Pancreas (tissue), 10 donors: ENCODE measurements around the gene RNASE8. TPM values are rescaled to one million over a fixed set of nuclear protein-coding genes. Genes with fewer than 3 reads are reported as not detected.
A peak's percentile ranks its signal among the peaks of the same experiment; 100 is the strongest.

ENCODE experiments used
- ATAC-seq, 4 donors: fragments of 200-7000 bp; cut with Tn5 transposase; one replicate each; pipeline versions ENCODE4 v1.8.0 to v1.9.1; 2020; ENCODE audit warnings: mild to moderate bottlenecking in 4 of 4, moderate library complexity in 4 of 4
- DNase-seq, 6 donors: peaks; one replicate each; pipeline ENCODE4 v3.0.0-alpha.2; 2020
- FAIRE-seq: peaks from 2 replicates; lab custom pipeline; 2012; peaks lifted over from hg19 to GRCh38; lab: Jason Lieb, UNC
- H3K27ac ChIP-seq, 4 donors: fragments of 200-600 bp; sonication (generic); 1 replicate in 3 of 4; 2 replicates in 1 of 4; pipeline versions ENCODE4 v1.5.0 to v1.8.0; 2020
- H3K27me3 ChIP-seq, 4 donors: fragments of 200-600 bp; one replicate each; pipeline ENCODE4 v1.8.0; 2021
- H3K36me3 ChIP-seq, 3 donors: fragments of 200-600 bp; sonication (generic) in 1 of 3; one replicate each; pipeline versions ENCODE4 v1.5.0 to v1.8.0; 2020 to 2021
- H3K4me1 ChIP-seq, 3 donors: fragments of 200-600 bp; one replicate each; pipeline ENCODE4 v1.8.0; 2021
- H3K4me3 ChIP-seq, 4 donors: fragments of 200-600 bp; sonication (generic) in 2 of 4; one replicate each; pipeline versions ENCODE4 v1.5.0 to v1.8.0; 2020 to 2021
- H3K9me3 ChIP-seq, 4 donors: fragments of 200-600 bp; one replicate each; pipeline ENCODE4 v1.8.0; 2021
- CTCF ChIP-seq, 4 donors: fragments of 200-600 bp; sonication (generic) in 3 of 4; IDR thresholded peaks; one replicate each; pipeline versions ENCODE4 v1.5.0 to v1.8.0; 2021; ENCODE audit warnings: antibody characterized with exemption in 4 of 4
- WGBS, 2 donors: extraction: QIAGEN DNeasy Blood & Tissue Kit; methylation state at CpG; one replicate each; pipeline ENCODE4 v1.1.7; 2013; 5-methylcytosine and 5-hydroxymethylcytosine counted together
- intact Hi-C, 3 donors: fragments of 100-400 bp; cut with DNase I; formaldehyde crosslinking; loops; one replicate each; pipeline versions ENCODE4 v1.11.1 to v1.14.2; 2022
- microRNA-seq, 2 donors: library from miRNA; unstranded; fragments of <30 nt; microRNA quantifications; one replicate each; pipeline versions ENCODE4 to v1.1.0, GENCODE V29; 2019 to 2020
- polyA plus RNA-seq, 2 donors: library from polyadenylated mRNA; stranded (reverse); fragments of 200-250 nt; gene quantifications; one replicate each; pipeline ENCODE4 v1.2.3, GENCODE V29; 2013
- total RNA-seq, 6 donors: library from RNA; stranded (reverse); fragmentation: NEBNext Ultra II Directional in 4 of 6; extraction: Animal tissue kit (Norgen Biotek cat#: 25700) in 4 of 6; gene quantifications; one replicate each; pipeline versions ENCODE4 v1.2.1 to v1.2.4, GENCODE V29; 2021 to 2023
- donor health status: healthy with polysubstance abuse.
- donor health status: DM: no; HTN: no; CAD: no; lungs with moderate emphysema.
- donor health status: DM: no; HTN: no; CAD: no.
- donor health status: control.
- donor health status: control.
- donor health status: Bipolar disorder and iron deficiency.
- donor health status: DM: yes; HTN: yes; CAD: no.
- donor health status: DM: no; HTN: no; CAD: no.
- donor health status: DM: no; HTN: no; CAD: no.
- donor health status: DM: yes; HTN: yes; CAD: no.

RNASE8 gene
- total and polyA plus RNA-seq, 8 donors = not detected

DNA sequence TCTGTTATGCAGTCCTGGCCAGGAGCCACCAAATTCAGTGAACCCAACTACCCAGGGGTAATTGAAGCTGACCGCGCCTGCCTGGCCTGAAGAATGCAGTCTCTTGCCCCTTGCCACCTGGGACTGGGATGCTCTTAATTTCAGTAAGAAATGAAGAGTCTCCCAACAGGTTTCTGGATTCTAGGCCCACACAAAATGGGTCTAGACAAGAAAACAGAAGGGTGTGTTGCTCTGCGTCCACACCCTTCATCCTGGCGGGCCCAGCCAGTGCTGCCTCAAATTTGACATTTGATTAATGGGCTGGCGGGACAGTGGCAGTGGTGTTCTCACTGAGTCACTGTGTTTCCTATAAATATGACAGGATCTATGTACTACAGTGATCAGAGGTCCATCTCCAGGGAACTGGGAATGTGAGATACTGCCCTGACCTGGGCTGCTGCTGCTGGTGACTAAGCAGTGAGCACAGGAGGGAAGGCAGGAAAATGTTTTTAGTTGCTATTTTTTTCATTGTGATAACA lies 49.7 kb downstream of the RNASE8 start:
- H3K9me3 ChIP-seq = no peaks in the 10 kb centered on the region
- H3K4me3 ChIP-seq = no peak overlapping the region
- no peaks in the 10 kb centered on the region for H3K36me3 ChIP-seq
- peak overlapping the region in 1 of 4 donors; percentile 98 for H3K27ac ChIP-seq
- no peak for TF ChIP-seq CTCF (IDR thresholded peaks at IDR 0.05)
- DNase-seq (peak in 1 of 6 donors; percentile 24), ATAC-seq (no peak), FAIRE-seq (no peak)
- intact Hi-C loops = no loop called here
- 33 to 43% methylated on average over 5 of the region's 5 CpGs for WGBS, 2 donors
- H3K27me3 ChIP-seq = no peaks in the 10 kb centered on the region
- H3K4me1 ChIP-seq = peaks cover 12 to 30% (median 18%) of the 10 kb centered on the region in 3 donors

Small RNAs within 50 kb of the gene (microRNA-seq; reads per million reads assigned to microRNA genes)
- 0 reads per million in 2 donors for gene MIR6717

Other genes starting within 250 kb of the RNASE8 start
- gene RNASE3, start 166.4 kb upstream of the RNASE8 start, total RNA-seq = not detected
- not detected for gene RNASE3, start 166.4 kb upstream of the RNASE8 start, polyA plus RNA-seq
- gene RNASE2, start 102.3 kb upstream of the RNASE8 start, total RNA-seq = 1 to 10 TPM in 2 of 6 donors, under 1 TPM in 3, not detected in 1; 0.28 to 1.3 (median 0.72) TPM
- under 1 TPM; 0.27 to 0.45 TPM for gene RNASE2, start 102.3 kb upstream of the RNASE8 start, polyA plus RNA-seq
- 10 to 100 TPM; 19.0 to 34.1 (median 25.6) TPM for gene METTL17, start 67.8 kb upstream of the RNASE8 start, total RNA-seq
- gene METTL17, start 67.8 kb upstream of the RNASE8 start, polyA plus RNA-seq = 100 to 1,000 TPM in 1 of 2 donors, 10 to 100 TPM in 1; 61.2 to 103 TPM
- not detected for gene SLC39A2, start 58.5 kb upstream of the RNASE8 start, total RNA-seq
- gene SLC39A2, start 58.5 kb upstream of the RNASE8 start, polyA plus RNA-seq = under 1 TPM in 1 of 2 donors, not detected in 1; 0.09 TPM
- gene NDRG2, start 32.8 kb upstream of the RNASE8 start, total RNA-seq = 10 to 100 TPM; 37.5 to 75.4 (median 47.4) TPM
- gene NDRG2, start 32.8 kb upstream of the RNASE8 start, polyA plus RNA-seq = 100 to 1,000 TPM; 104 to 159 TPM
- under 1 TPM in 1 of 6 donors, not detected in 5; 0.23 TPM for gene TPPP2, start 27.6 kb upstream of the RNASE8 start, total RNA-seq
- under 1 TPM; 0.46 to 0.59 TPM for gene TPPP2, start 27.6 kb upstream of the RNASE8 start, polyA plus RNA-seq
- under 1 TPM in 2 of 6 donors, not detected in 4; 0.08 to 0.12 TPM for gene RNASE13, start 23.0 kb upstream of the RNASE8 start, total RNA-seq
- under 1 TPM; 0.15 to 0.23 TPM for gene RNASE13, start 23.0 kb upstream of the RNASE8 start, polyA plus RNA-seq
- under 1 TPM in 4 of 6 donors, not detected in 2; 0.23 to 0.78 (median 0.28) TPM for gene RNASE7, start 15.5 kb upstream of the RNASE8 start, total RNA-seq
- gene RNASE7, start 15.5 kb upstream of the RNASE8 start, polyA plus RNA-seq = under 1 TPM in 1 of 2 donors, not detected in 1; 0.11 TPM
- 10 to 100 TPM; 24.5 to 58.0 (median 36.4) TPM for gene ARHGEF40, start 12.5 kb downstream of the RNASE8 start, total RNA-seq
- gene ARHGEF40, start 12.5 kb downstream of the RNASE8 start, polyA plus RNA-seq = 10 to 100 TPM; 68.8 to 77.0 TPM
- gene ZNF219, start 40.8 kb downstream of the RNASE8 start, total RNA-seq = 10 to 100 TPM; 13.5 to 23.6 (median 16.1) TPM
- 10 to 100 TPM; 19.8 to 20.5 TPM for gene ZNF219, start 40.8 kb downstream of the RNASE8 start, polyA plus RNA-seq
- gene TMEM253, start 43.2 kb downstream of the RNASE8 start, total RNA-seq = 1 to 10 TPM in 2 of 6 donors, under 1 TPM in 4; 0.16 to 1.6 (median 0.56) TPM
- gene TMEM253, start 43.2 kb downstream of the RNASE8 start, polyA plus RNA-seq = 1 to 10 TPM; 1.8 to 4.9 TPM
- gene OR5AU1, start 98.2 kb downstream of the RNASE8 start, total RNA-seq = not detected
- not detected for gene OR5AU1, start 98.2 kb downstream of the RNASE8 start, polyA plus RNA-seq
- 100 to 1,000 TPM; 118 to 257 (median 175) TPM for gene HNRNPC, start 211.6 kb downstream of the RNASE8 start, total RNA-seq
- 100 to 1,000 TPM; 259 to 269 TPM for gene HNRNPC, start 211.6 kb downstream of the RNASE8 start, polyA plus RNA-seq
- under 1 TPM in 3 of 6 donors, not detected in 3; 0.16 to 0.23 (median 0.21) TPM for gene RPGRIP1, start 222.3 kb downstream of the RNASE8 start, total RNA-seq
- under 1 TPM; 0.08 to 0.31 TPM for gene RPGRIP1, start 222.3 kb downstream of the RNASE8 start, polyA plus RNA-seq